B cell (primary cell): ENCODE measurements around the gene KCNT2. TPM values are rescaled to one million over a fixed set of nuclear protein-coding genes. Genes with fewer than 3 reads are reported as not detected.

Experiments used
- ATAC-seq: fragments of 200-7000 bp; cut with Tn5 transposase; one replicate; pipeline ENCODE4 v1.10.0; 2021; ENCODE audit warnings: low read depth, mild to moderate bottlenecking, moderate number of reproducible peaks, moderate library complexity
- CTCF ChIA-PET: fragments of 350-600 bp; sonication (Branson Sonifier 250); formaldehyde crosslinking; loops from one replicate; lab custom pipeline; 2021; ENCODE audit warnings: antibody characterized with exemption, inconsistent platforms; lab: Charles Lee
- POLR2A ChIA-PET: fragments of 350-600 bp; sonication (Branson Sonifier 250); formaldehyde crosslinking; loops from one replicate; lab custom pipeline; 2021; ENCODE audit warnings: antibody characterized with exemption; lab: Charles Lee
- DNase-seq: peaks from one replicate; pipeline ENCODE4 v3.0.0; 2013
- H2AFZ ChIP-seq: 2 replicates; pipeline ENCODE4 v1.6.1; 2012; ENCODE audit warnings: mild to moderate bottlenecking, low read depth, low read length; ENCODE audit not compliant: insufficient read depth, poor library complexity, severe bottlenecking
- H3K27ac ChIP-seq, 2 donors: 1 replicate in 1 of 2; 2 replicates in 1 of 2; pipeline ENCODE4 v1.5.1; 2012 to 2013; ENCODE audit warnings: low read length in 2 of 2, mild to moderate bottlenecking in 2 of 2, moderate library complexity in 1 of 2
- H3K27me3 ChIP-seq, 4 experiments: fragments of 200-600 bp in 1 of 4; sonication (generic) in 1 of 4; replicated peaks in 1 of 4; 1 replicate in 2 of 4; 2 replicates in 2 of 4; pipeline versions ENCODE4 v1.6.1 to v1.7.0; 2013 to 2016; ENCODE audit warnings: low read length in 3 of 4, mild to moderate bottlenecking in 2 of 4, mixed read lengths in 1 of 4, moderate library complexity in 1 of 4; ENCODE audit not compliant: insufficient read depth in 4 of 4, control insufficient read depth in 3 of 4; ENCODE audit errors: control extremely low read depth in 1 of 4
- H3K36me3 ChIP-seq, 2 experiments: replicated peaks in 1 of 2; 1 replicate in 1 of 2; 2 replicates in 1 of 2; pipeline versions ENCODE4 v1.6.1 to v1.7.1; 2013; ENCODE audit warnings: low read length in 1 of 2; ENCODE audit not compliant: insufficient read depth in 2 of 2, control insufficient read depth in 1 of 2; ENCODE audit errors: control extremely low read depth in 1 of 2, extremely low read depth in 1 of 2
- H3K4me1 ChIP-seq, 2 donors: fragments of 200-600 bp in 1 of 2; sonication (generic) in 1 of 2; 1 replicate in 1 of 2; 2 replicates in 1 of 2; pipeline versions ENCODE4 v1.5.1 to v1.6.1; 2013 to 2017; ENCODE audit warnings: low read length in 2 of 2; ENCODE audit not compliant: control insufficient read depth in 2 of 2, insufficient read depth in 2 of 2
- H3K4me2 ChIP-seq: replicated peaks from 2 replicates; pipeline ENCODE3; 2012; ENCODE audit warnings: mild to moderate bottlenecking, low read depth, low read length; ENCODE audit not compliant: poor library complexity, severe bottlenecking
- H3K4me3 ChIP-seq, 5 experiments: fragments of 200-600 bp in 1 of 5; sonication (generic) in 1 of 5; 1 replicate in 3 of 5; 2 replicates in 2 of 5; pipeline versions ENCODE4 v1.5.1 to v1.7.0; 2011 to 2016; ENCODE audit warnings: low read length in 4 of 5, mild to moderate bottlenecking in 4 of 5, low read depth in 2 of 5, control low read depth in 1 of 5, moderate library complexity in 1 of 5; ENCODE audit not compliant: insufficient read depth in 1 of 5; ENCODE audit errors: control extremely low read depth in 1 of 5, extremely low read depth in 1 of 5
- H3K79me2 ChIP-seq: fragments of 200-600 bp; sonication (generic); one replicate; pipeline ENCODE4 v1.6.0; 2016; ENCODE audit warnings: low read length; ENCODE audit not compliant: control insufficient read depth, insufficient read depth
- H3K9ac ChIP-seq: fragments of 200-600 bp; sonication (generic); 2 replicates; pipeline ENCODE4 v1.6.1; 2017; ENCODE audit warnings: mild to moderate bottlenecking, low read length, moderate library complexity
- H3K9me3 ChIP-seq, 3 donors: one replicate each; pipeline versions ENCODE4 v1.6.1 to v1.7.1; 2013; ENCODE audit warnings: low read length in 2 of 3; ENCODE audit not compliant: control insufficient read depth in 2 of 3, insufficient read depth in 1 of 3; ENCODE audit errors: control extremely low read depth in 1 of 3
- H4K20me1 ChIP-seq: 2 replicates; pipeline ENCODE4 v1.6.0; 2012; ENCODE audit warnings: mild to moderate bottlenecking, low read length; ENCODE audit not compliant: insufficient read depth, control insufficient read depth, poor library complexity, severe bottlenecking
- H3K27ac Mint-ChIP-seq: one replicate; pipeline ENCODE4 v1.8.0; 2021; ENCODE audit warnings: mixed read lengths
- H3K27me3 Mint-ChIP-seq: one replicate; pipeline ENCODE4 v1.8.0; 2021; ENCODE audit warnings: mixed read lengths
- H3K4me1 Mint-ChIP-seq: one replicate; pipeline ENCODE4 v1.8.0; 2021; ENCODE audit warnings: mixed read lengths
- H3K4me3 Mint-ChIP-seq: one replicate; pipeline ENCODE4 v1.8.0; 2021; ENCODE audit warnings: mixed read lengths
- H3K9me3 Mint-ChIP-seq: one replicate; pipeline ENCODE4 v1.8.0; 2022; ENCODE audit warnings: mixed read lengths; ENCODE audit not compliant: insufficient read depth
- EZH2 ChIP-seq: IDR thresholded peaks from 2 replicates; pipeline ENCODE4 v1.6.1; 2012; ENCODE audit warnings: borderline replicate concordance, low read depth, mild to moderate bottlenecking, moderate library complexity, low read length; ENCODE audit not compliant: insufficient read depth, poor library complexity, severe bottlenecking
- WGBS: methylation state at CpG from one replicate; pipeline ENCODE4 v1.1.5; 2013; ENCODE audit warnings: missing lambda C conversion rate; ENCODE audit not compliant: insufficient coverage; 5-methylcytosine and 5-hydroxymethylcytosine counted together
- intact Hi-C: fragments of 100-400 bp; cut with micrococcal nuclease; formaldehyde crosslinking; loops from one replicate; pipeline ENCODE4 v1.10.0; 2022
- polyA plus RNA-seq: library from polyadenylated mRNA; depleted of rRNA; stranded (reverse); fragments of >200 nt; gene quantifications from 2 replicates; pipeline ENCODE4 v1.2.3, GENCODE V29; 2012
- total RNA-seq, 2 donors: library from RNA; stranded (reverse); fragments of 120-200 nt in 1 of 2; gene quantifications; 1 replicate in 1 of 2; 2 replicates in 1 of 2; pipeline versions ENCODE4 v1.2.3 to v1.2.4, GENCODE V29; 2013 to 2022
- TF ChIP-seq, protein P1 (sequence below): fragments of 200-600 bp; IDR thresholded peaks from one replicate; pipeline ENCODE4 v1.8.0; 2022; ENCODE audit warnings: antibody characterized with exemption, mild to moderate bottlenecking

Gene KCNT2
- total and polyA plus RNA-seq, 2 donors (not counting 1 experiment from before 2014, with no cell fraction given): not detected

DNA sequence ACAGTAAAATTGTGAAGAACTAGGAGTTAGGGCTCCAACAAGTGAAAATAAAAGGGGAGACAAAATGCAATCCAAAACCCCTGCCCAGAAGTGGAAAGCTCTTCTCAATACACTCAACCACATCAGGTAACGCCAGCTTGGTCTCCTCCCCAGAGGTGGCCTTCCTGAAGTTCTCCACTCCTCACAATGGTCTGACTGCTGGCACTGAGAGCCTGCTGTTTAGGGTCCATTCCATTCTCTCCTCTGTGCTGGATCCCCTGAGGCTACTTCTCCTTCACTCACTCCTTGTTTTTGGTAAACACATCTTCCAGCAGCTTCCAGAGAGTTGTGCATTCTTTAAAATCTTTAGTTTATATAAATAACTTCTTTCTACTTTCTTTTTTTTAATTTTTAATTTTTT is 189.5 kb downstream of the KCNT2 start:
- H3K79me2 ChIP-seq: no peaks in the 10 kb centered on the region
- no peak overlapping the region for H3K27ac Mint-ChIP-seq
- no peak overlapping the region for H3K9ac ChIP-seq
- DNase-seq (no peak), ATAC-seq (no peak)
- TF ChIP-seq, protein P1, sequence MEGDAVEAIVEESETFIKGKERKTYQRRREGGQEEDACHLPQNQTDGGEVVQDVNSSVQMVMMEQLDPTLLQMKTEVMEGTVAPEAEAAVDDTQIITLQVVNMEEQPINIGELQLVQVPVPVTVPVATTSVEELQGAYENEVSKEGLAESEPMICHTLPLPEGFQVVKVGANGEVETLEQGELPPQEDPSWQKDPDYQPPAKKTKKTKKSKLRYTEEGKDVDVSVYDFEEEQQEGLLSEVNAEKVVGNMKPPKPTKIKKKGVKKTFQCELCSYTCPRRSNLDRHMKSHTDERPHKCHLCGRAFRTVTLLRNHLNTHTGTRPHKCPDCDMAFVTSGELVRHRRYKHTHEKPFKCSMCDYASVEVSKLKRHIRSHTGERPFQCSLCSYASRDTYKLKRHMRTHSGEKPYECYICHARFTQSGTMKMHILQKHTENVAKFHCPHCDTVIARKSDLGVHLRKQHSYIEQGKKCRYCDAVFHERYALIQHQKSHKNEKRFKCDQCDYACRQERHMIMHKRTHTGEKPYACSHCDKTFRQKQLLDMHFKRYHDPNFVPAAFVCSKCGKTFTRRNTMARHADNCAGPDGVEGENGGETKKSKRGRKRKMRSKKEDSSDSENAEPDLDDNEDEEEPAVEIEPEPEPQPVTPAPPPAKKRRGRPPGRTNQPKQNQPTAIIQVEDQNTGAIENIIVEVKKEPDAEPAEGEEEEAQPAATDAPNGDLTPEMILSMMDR: no peak
- TF ChIP-seq EZH2: no peak
- H2AFZ ChIP-seq: no peak overlapping the region
- ChIA-PET POLR2A (no interaction called here), CTCF (no interaction called here)
- H3K4me2 ChIP-seq: no peak overlapping the region
- intact Hi-C loops: no loop called here
- H3K27me3 Mint-ChIP-seq: no peaks in the 10 kb centered on the region
- H3K36me3 ChIP-seq: no peaks in the 10 kb centered on the region
- no peak overlapping the region for H3K4me3 Mint-ChIP-seq
- peaks cover 0 to 2% (median 0%) of the 10 kb centered on the region in 3 donors for H3K9me3 ChIP-seq
- no peaks in the 10 kb centered on the region for H3K4me1 Mint-ChIP-seq
- H3K27me3 ChIP-seq: no peaks in the 10 kb centered on the region
- no peak overlapping the region for H3K27ac ChIP-seq
- 80% methylated on average over 1 of the region's 1 CpG for WGBS
- H3K9me3 Mint-ChIP-seq: peaks cover 3% of the 10 kb centered on the region
- no peaks in the 10 kb centered on the region for H4K20me1 ChIP-seq
- H3K4me1 ChIP-seq: no peaks in the 10 kb centered on the region
- H3K4me3 ChIP-seq: no peak overlapping the region

DNA sequence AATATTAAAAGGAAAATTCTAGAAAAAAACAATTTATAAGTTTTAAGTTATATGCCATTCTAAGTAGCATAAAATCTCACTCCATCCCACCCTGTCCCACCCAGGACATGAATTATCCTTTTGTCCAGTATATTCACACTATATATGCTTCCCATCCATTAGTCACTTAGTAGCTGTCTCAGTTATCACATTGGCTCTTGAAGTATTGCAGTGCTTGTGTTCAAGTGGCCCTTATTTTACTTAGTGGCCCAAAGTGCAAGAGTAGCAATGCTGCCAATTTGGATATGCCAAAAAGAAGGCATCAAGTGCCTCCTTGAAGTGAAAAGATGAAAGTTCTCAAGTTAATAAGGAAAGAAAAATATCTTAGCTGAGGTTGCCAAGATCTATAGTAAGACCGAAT is 192.3 kb downstream of the KCNT2 start:
- no peaks in the 10 kb centered on the region for H3K27me3 ChIP-seq
- no peaks in the 10 kb centered on the region for H3K36me3 ChIP-seq
- no peak overlapping the region for H3K27ac ChIP-seq
- 100% methylated on average over 1 of the region's 1 CpG for WGBS
- no peak overlapping the region for H2AFZ ChIP-seq
- peaks cover 3% of the 10 kb centered on the region for H3K9me3 Mint-ChIP-seq
- POLR2A ChIA-PET: no interaction called here
- H3K4me1 Mint-ChIP-seq: no peaks in the 10 kb centered on the region
- no peak overlapping the region for H3K27ac Mint-ChIP-seq
- no peaks in the 10 kb centered on the region for H4K20me1 ChIP-seq
- CTCF ChIA-PET: no interaction called here
- no peak overlapping the region for H3K9ac ChIP-seq
- no peaks in the 10 kb centered on the region for H3K79me2 ChIP-seq
- TF ChIP-seq, protein P1: no peak
- TF ChIP-seq EZH2: no peak
- no peak overlapping the region for H3K4me3 Mint-ChIP-seq
- peaks cover 0 to 2% (median 0%) of the 10 kb centered on the region in 3 donors for H3K9me3 ChIP-seq
- ATAC-seq (no peak), DNase-seq (no peak)
- H3K4me1 ChIP-seq: no peaks in the 10 kb centered on the region
- no peak overlapping the region for H3K4me2 ChIP-seq
- H3K4me3 ChIP-seq: no peak overlapping the region
- intact Hi-C loops: no loop called here
- H3K27me3 Mint-ChIP-seq: no peaks in the 10 kb centered on the region
